ENCODE data around the gene MEIOSIN.

Gene MEIOSIN

DNA sequence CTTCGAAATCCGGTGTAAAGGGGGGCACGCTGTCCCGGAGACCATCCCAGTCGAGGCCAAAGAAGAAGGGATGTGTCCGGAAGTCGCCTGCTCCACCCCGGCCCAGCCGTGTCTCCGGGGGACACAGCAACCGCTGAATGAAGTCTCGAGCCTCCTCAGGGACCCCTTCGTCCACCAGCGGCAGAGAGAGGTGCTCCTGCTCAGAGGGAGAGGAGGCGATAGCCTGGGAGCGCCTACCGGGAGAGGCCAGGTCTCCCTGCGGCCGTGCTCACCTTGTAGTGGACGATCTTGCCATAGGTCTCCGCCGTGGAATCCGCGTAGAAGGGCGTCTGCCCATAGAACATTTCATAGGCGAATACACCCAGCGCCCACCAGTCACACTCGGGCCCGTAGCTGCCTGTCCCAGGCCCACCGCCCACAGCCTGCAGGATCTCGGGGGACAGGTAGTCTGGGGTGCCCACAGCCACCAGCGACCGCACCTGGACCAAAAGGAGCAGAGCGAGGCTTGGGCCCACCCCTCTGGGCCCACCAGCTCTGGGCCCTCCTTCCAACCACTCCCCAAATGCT lies 44.2 kb downstream of the MEIOSIN start:
- Histone ChIP-seq H3K4me1 (ENCODE audit: control insufficient read depth, insufficient read depth, low read length) (peaks cover 16% of the 10 kb centered on the region), H3K9me3 (ENCODE audit: control insufficient read depth, low read length) (no peaks in the 10 kb centered on the region), H3K4me3 (ENCODE audit: low read length) (no peak overlapping the region), H3K36me3 (ENCODE audit: control insufficient read depth, insufficient read depth, low read length, severe bottlenecking) (peaks cover 53% of the 10 kb centered on the region), H3K9ac (ENCODE audit: low read length) (no peak overlapping the region), H3K27me3 (replicated peaks; ENCODE audit: control insufficient read depth, insufficient read depth, low read length) (no peaks in the 10 kb centered on the region)
- DNase-seq (ENCODE audit: low read depth): no peak

DNA sequence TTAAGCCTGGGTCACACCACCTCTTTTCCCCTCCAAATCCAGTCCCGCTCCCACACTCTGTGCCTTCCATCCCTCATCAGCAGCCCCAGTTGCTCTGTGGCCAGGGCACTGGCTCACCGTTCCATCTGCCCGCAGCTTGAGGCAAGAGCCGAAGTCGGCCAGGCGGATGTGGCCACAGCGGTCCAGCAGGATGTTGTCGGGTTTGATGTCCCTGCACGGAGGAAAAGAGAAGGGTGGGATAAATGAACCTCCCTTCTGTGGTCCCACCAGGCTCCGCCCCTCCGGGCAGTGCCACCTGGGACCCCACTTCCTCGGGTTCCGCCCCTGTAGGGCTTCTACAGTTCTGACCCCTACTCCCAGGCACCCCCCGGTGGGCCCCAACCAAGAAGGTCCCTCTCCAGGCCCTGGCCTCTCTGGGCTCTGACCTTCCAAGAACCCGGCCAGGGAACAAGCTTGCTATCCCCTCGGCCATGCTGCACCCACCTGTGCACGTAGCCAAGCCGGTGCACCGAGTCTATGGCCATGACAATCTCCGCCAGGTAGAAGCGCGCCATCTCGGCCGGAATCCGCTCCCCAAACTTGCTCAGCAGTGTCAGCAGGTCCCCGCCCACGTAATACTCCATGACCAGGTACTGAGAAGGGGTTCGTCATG lies 44.9 kb downstream of the MEIOSIN start:
- H3K27me3 ChIP-seq (replicated peaks; ENCODE audit: control insufficient read depth, insufficient read depth, low read length): no peaks in the 10 kb centered on the region
- H3K4me1 ChIP-seq (ENCODE audit: control insufficient read depth, insufficient read depth, low read length): peaks cover 20% of the 10 kb centered on the region
- no peak overlapping the region for H3K9ac ChIP-seq (ENCODE audit: low read length)
- no peaks in the 10 kb centered on the region for H3K9me3 ChIP-seq (ENCODE audit: control insufficient read depth, low read length)
- no peak for DNase-seq (ENCODE audit: low read depth)
- H3K36me3 ChIP-seq (ENCODE audit: control insufficient read depth, insufficient read depth, low read length, severe bottlenecking): peaks cover 51% of the 10 kb centered on the region
- H3K4me3 ChIP-seq (ENCODE audit: low read length): no peak overlapping the region

DNA sequence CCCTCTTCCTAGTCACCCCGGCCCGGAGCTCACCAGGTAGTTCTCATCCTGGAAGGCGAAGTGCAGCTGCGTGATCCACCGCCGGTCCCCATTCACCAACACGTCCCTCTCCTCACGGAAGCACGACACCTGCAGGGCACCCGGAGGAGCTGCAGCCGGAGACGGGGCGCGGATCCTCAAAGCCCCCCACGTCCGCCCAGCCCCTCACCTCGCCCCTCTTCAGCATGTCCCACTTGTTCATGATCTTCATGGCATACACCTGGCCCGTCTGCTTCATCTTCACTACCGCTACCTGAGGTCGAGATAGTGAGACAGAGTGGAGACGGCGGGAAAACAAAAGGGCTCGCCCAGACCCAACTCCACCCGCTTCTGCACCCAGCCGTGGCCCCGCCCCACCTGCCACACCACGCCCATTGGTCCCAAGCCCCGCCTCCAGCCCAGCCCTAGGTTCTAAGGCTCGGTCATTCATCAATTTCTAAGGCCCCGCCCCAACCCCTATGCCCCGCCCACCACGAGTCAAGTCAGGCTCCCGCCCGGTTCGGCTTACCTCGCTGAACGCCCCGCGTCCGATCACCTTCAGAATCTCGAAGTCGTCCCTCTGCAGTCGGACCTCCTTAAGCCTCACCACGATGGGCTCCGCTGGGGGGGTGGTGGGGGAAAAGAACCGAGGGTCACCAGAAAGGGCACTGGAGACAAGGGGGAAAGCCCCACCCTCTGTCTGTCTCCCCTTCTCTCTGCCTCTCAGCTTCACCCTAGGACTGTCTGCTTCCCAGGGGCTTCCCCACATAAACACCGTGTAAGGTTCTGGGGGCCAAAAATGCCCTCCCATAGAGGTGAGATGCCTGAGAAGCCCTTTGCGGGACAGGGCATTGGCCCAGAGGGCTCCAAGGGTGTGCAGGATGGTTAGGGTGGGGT lies 46.2 kb downstream of the MEIOSIN start:
- Histone ChIP-seq H3K4me3 (ENCODE audit: low read length) (peak overlapping the region; percentile 88), H3K27me3 (replicated peaks; ENCODE audit: control insufficient read depth, insufficient read depth, low read length) (no peaks in the 10 kb centered on the region), H3K4me1 (ENCODE audit: control insufficient read depth, insufficient read depth, low read length) (peaks cover 33% of the 10 kb centered on the region), H3K9ac (ENCODE audit: low read length) (peak overlapping the region; percentile 96), H3K9me3 (ENCODE audit: control insufficient read depth, low read length) (no peaks in the 10 kb centered on the region), H3K36me3 (ENCODE audit: control insufficient read depth, insufficient read depth, low read length, severe bottlenecking) (peaks cover 43% of the 10 kb centered on the region)
- DNase-seq (ENCODE audit: low read depth): peak; percentile 57

DNA sequence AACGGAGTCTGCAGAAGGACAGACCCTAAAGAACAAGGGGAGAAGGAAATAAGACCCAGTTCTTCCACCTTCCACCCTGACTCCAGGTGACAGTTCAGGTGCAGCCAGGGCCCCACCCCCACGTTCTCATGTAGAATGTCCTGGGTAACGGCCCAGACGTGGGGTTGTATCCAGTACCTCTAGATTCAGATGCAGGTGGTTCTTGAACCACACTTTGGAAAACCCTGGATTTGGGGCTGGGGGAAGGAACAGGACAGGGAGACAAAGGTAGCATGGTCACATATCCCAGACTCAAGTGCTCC lies 46.9 kb downstream of the MEIOSIN start:
- peaks cover 36% of the 10 kb centered on the region for H3K4me1 ChIP-seq (ENCODE audit: control insufficient read depth, insufficient read depth, low read length)
- H3K9me3 ChIP-seq (ENCODE audit: control insufficient read depth, low read length): no peaks in the 10 kb centered on the region
- DNase-seq (ENCODE audit: low read depth): no peak
- H3K36me3 ChIP-seq (ENCODE audit: control insufficient read depth, insufficient read depth, low read length, severe bottlenecking): peaks cover 37% of the 10 kb centered on the region
- H3K4me3 ChIP-seq (ENCODE audit: low read length): peak overlapping the region; percentile 88
- H3K27me3 ChIP-seq (replicated peaks; ENCODE audit: control insufficient read depth, insufficient read depth, low read length): no peaks in the 10 kb centered on the region
- H3K9ac ChIP-seq (ENCODE audit: low read length): peak overlapping the region; percentile 96

DNA sequence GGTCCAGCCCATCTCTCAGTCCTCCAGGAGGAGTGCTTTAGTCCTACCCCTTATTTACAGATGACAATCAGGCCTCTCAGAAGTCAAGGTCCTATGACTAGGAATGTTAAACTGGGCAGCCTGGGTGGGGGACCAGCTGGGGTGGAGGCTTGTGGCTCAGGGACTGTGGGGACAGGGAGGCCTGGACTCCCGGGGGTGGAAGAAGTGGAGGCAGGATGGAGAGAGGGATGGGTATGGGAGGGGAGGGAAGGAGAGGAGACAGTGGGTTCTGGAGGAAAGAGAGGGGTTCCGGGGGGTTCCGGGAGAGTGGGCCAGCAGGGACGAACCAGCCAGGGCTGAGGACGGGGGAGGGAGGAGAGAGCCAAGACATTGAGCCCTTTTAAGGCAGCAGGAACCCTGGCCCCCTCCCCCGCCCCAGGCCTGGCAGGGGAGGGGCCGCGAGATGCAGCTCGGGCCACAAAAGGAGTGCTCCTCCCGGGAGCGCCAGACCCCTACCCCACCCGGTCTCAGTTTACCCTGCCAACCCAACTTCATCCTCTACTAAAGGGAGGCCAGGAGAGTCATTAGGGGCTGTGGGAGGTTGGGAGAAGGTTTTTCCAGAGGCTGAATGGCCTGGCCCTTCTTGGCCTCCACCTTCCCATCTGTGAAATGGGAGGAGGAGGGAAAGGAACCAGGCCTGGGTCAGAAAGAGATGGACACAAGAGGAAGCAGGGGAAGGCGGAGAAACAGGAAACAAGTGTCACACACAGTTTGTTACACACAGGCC lies 47.4 kb downstream of the MEIOSIN start:
- Histone ChIP-seq H3K4me1 (ENCODE audit: control insufficient read depth, insufficient read depth, low read length) (peaks cover 36% of the 10 kb centered on the region), H3K36me3 (ENCODE audit: control insufficient read depth, insufficient read depth, low read length, severe bottlenecking) (peaks cover 37% of the 10 kb centered on the region), H3K27me3 (replicated peaks; ENCODE audit: control insufficient read depth, insufficient read depth, low read length) (no peaks in the 10 kb centered on the region), H3K4me3 (ENCODE audit: low read length) (peak overlapping the region; percentile 88), H3K9ac (ENCODE audit: low read length) (peak overlapping the region; percentile 96), H3K9me3 (ENCODE audit: control insufficient read depth, low read length) (no peaks in the 10 kb centered on the region)
- DNase-seq (ENCODE audit: low read depth): no peak

DNA sequence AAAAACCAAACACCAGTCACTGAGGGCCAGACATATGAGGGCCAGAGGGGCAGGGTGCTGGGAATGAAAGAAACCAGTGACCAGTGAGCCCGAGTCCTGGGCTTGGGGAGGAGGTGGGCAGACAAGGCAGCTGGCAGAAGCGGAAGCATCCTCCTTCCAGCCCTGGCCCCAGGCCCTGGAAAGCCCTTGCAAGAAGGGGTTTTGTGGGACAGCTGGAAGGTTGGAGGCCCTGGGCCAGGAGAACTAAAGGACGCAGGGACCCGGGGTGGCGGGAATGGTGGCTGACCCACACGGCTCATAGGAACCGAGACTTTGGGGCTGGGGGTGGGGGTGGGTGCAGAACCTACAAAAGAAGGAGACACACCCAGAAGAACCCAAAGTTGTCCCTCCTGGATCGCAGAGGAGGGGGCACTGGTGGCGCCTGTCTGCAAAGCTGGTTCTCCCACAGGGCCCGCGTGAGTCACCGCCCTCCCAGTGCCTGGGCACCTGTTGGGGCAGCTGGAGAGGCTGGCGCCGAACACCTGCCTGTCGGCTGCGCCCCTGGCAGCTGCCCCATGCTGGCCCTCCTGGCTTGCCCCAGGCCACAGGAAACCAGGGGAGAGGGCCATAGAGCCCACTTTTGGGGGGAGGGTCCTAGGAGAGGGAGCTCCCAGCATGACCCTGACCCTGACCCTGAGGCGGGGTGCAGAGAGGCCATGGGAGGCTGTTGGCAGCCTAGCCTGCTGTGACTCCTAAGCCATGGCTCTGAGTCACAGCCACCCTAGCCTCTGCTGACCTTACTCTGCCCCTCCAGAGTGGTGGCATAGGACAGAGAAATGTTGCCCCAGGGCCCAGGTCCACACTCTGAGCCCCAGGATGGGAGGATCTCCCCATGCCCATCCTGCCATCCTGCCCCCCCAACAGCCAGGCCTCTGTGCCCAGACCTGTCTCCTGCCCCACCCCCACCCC lies 48.2 kb downstream of the MEIOSIN start:
- H3K9me3 ChIP-seq (ENCODE audit: control insufficient read depth, low read length): no peaks in the 10 kb centered on the region
- H3K4me3 ChIP-seq (ENCODE audit: low read length): peak overlapping the region; percentile 88
- H3K4me1 ChIP-seq (ENCODE audit: control insufficient read depth, insufficient read depth, low read length): peaks cover 36% of the 10 kb centered on the region
- peak; percentile 42 for DNase-seq (ENCODE audit: low read depth)
- no peaks in the 10 kb centered on the region for H3K27me3 ChIP-seq (replicated peaks; ENCODE audit: control insufficient read depth, insufficient read depth, low read length)
- H3K9ac ChIP-seq (ENCODE audit: low read length): peak overlapping the region; percentile 96
- peaks cover 43% of the 10 kb centered on the region for H3K36me3 ChIP-seq (ENCODE audit: control insufficient read depth, insufficient read depth, low read length, severe bottlenecking)

DNA sequence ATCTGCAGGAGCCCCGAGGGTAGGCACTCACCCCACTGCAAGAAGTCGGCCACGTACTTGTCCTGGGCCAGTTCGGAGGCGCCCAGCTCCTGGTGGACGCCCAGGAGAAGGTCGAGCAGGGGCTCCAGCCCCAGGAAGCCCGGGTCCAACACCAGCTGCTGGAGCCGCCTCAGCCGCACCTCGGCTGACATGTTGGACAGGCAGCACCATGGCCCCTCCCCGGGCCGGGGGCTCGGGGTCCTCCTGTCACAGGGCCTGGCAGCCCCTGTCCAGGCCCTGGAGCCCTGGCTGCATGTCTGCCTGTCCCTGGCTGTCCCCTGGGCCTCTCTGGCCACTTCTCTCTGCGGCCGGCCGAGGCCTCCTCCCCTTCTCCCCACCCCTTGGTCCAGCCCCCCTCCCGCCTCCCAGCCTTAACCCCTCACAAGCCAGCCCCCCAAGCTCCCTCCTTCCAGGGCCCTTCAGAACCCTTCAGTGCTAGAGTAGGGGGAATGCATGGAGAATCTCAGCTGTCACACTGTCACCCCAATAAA lies 49.0 kb downstream of the MEIOSIN start, which contains the start of gene DMPK:
TSS of gene DMPK (minus strand) at position 329 of the 530 bp plus-strand sequence. CDS start at position 191, 138 bp downstream.
- peaks cover 43% of the 10 kb centered on the region for H3K36me3 ChIP-seq (ENCODE audit: control insufficient read depth, insufficient read depth, low read length, severe bottlenecking)
- no peaks in the 10 kb centered on the region for H3K27me3 ChIP-seq (replicated peaks; ENCODE audit: control insufficient read depth, insufficient read depth, low read length)
- H3K9ac ChIP-seq (ENCODE audit: low read length): peak within 1 kb of the TSS; percentile 96
- peaks cover 36% of the 10 kb centered on the region for H3K4me1 ChIP-seq (ENCODE audit: control insufficient read depth, insufficient read depth, low read length)
- peak within 1 kb of the TSS; percentile 88 for H3K4me3 ChIP-seq (ENCODE audit: low read length)
- peak; percentile 68 for DNase-seq (ENCODE audit: low read depth)
- H3K9me3 ChIP-seq (ENCODE audit: control insufficient read depth, low read length): no peaks in the 10 kb centered on the region

DNA sequence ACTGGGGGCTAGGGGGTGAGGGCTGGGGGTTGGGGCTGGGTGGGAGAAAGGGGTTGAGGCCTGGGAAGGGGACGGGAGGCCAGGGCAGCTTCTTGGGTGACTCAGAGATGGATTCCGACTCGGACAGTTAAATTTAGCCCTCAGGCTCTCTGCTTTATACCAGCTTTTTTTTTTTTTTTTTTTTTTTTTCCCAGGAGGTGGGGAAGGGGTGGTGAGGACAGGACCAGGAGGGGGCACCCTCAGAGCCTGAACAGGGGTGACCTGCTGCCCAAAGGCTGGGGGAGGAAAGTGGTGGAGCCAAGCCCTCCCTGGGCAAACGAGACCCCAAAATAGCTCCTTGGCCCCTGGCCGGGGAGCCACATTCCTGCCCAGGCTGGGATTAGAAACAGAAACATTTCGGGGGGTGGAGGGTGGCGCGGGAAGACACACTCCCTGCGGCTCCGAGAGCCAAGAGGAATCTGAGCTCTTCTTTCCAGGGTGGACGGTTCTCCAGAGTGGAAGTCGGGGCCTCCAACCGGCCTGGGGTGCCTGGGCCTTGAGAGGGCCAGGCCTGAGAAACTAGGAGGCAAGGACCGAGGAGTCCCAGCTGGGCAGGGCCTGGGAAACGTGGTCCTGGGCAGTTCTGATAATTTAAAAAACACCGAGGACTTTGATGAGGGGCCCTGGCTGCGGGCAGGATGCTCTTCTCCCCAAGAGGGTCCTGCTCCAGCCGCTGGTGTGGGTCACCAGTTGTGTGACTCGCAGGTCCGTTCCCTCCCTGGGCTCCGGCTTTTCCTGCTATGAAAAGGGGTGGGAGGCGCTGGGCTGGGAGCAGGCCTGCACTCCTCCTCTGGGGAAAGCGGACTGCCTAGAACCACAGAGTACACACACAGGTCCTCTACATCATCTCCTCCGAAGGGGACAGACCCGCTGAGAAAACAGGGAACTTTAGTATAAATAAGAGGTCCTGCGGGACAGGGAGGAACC lies 49.9 kb downstream of the MEIOSIN start:
- peak; percentile 94 for DNase-seq (ENCODE audit: low read depth)
- Histone ChIP-seq H3K4me1 (ENCODE audit: control insufficient read depth, insufficient read depth, low read length) (peaks cover 36% of the 10 kb centered on the region), H3K9ac (ENCODE audit: low read length) (peak overlapping the region; percentile 96), H3K9me3 (ENCODE audit: control insufficient read depth, low read length) (no peaks in the 10 kb centered on the region), H3K36me3 (ENCODE audit: control insufficient read depth, insufficient read depth, low read length, severe bottlenecking) (peaks cover 39% of the 10 kb centered on the region), H3K4me3 (ENCODE audit: low read length) (peak overlapping the region; percentile 88), H3K27me3 (replicated peaks; ENCODE audit: control insufficient read depth, insufficient read depth, low read length) (no peaks in the 10 kb centered on the region)

DNA sequence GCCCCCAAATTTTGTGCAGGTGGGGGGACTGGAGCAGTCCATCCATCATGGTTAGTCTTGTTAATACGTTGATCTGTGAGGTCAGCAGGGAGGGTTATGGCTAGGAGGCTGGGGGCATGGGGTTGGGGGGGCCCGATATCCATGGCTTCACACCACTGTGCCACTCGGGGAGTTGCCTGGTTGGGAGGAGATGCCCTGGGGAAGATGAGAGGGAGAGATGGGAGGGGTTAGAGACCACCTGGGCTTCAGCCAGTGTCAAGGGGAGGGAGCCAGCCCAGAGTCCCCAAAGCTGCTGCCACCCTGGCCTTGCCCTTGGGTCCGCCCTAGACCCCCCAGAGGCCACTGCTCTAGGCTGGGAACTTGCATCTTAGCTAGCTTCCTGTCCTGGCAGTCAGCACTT lies 50.9 kb downstream of the MEIOSIN start:
- Histone ChIP-seq H3K27me3 (replicated peaks; ENCODE audit: control insufficient read depth, insufficient read depth, low read length) (no peaks in the 10 kb centered on the region), H3K9ac (ENCODE audit: low read length) (peak overlapping the region; percentile 96), H3K4me1 (ENCODE audit: control insufficient read depth, insufficient read depth, low read length) (peaks cover 36% of the 10 kb centered on the region), H3K9me3 (ENCODE audit: control insufficient read depth, low read length) (no peaks in the 10 kb centered on the region), H3K36me3 (ENCODE audit: control insufficient read depth, insufficient read depth, low read length, severe bottlenecking) (peaks cover 39% of the 10 kb centered on the region), H3K4me3 (ENCODE audit: low read length) (no peak overlapping the region)
- no peak for DNase-seq (ENCODE audit: low read depth)

All from adipocyte (in vitro differentiated cells).